HG03039 (cell line): ENCODE results near the gene ZNF536.
"Not testable (repeated sequence)": the region's sequence is repeated elsewhere in the genome, so short reads cannot be mapped to it uniquely, and the experiment has no call there.

Experiments used
- ATAC-seq: cut with Tn5 transposase; IDR thresholded peaks from one replicate; pipeline ENCODE4 v1.9.1; 2021; ENCODE audit warnings: mild to moderate bottlenecking, moderate library complexity; ENCODE audit not compliant: unreplicated experiment

The ZNF536 gene

GRCh38 chr19:30408734-30409301 is 36.6 kb downstream of the ZNF536 start:
- no peak for ATAC-seq

- no peak for ATAC-seq
These were observed 39.5 kb downstream of the ZNF536 start for GRCh38 chr19:30411714-30412113.

- ATAC-seq = no peak
These were observed 44.2 kb downstream of the ZNF536 start for GRCh38 chr19:30416375-30416774.

- not testable (repeated sequence) for ATAC-seq
These were observed 45.0 kb downstream of the ZNF536 start for GRCh38 chr19:30417166-30417565.

- ATAC-seq = no peak
These were observed 47.5 kb downstream of the ZNF536 start for GRCh38 chr19:30419568-30420180.

- no peak for ATAC-seq
These were observed 48.1 kb downstream of the ZNF536 start for GRCh38 chr19:30420316-30420715.

GRCh38 chr19:30420881-30421280 is 48.7 kb downstream of the ZNF536 start:
- no peak for ATAC-seq

- ATAC-seq = no peak
These were observed 49.4 kb downstream of the ZNF536 start for GRCh38 chr19:30421571-30421970.

- no peak for ATAC-seq
These were observed 51.3 kb downstream of the ZNF536 start for GRCh38 chr19:30423481-30423880.

GRCh38 chr19:30425885-30426838 is 54.0 kb downstream of the ZNF536 start:
- ATAC-seq = no peak

GRCh38 chr19:30426864-30427263 is 54.7 kb downstream of the ZNF536 start:
- ATAC-seq = no peak

GRCh38 chr19:30428092-30428680 is 56.0 kb downstream of the ZNF536 start:
- ATAC-seq = no peak

GRCh38 chr19:30428844-30429243 is 56.7 kb downstream of the ZNF536 start:
- no peak for ATAC-seq

- no peak for ATAC-seq
These were observed 58.1 kb downstream of the ZNF536 start for GRCh38 chr19:30430206-30430734.

- no peak for ATAC-seq
These were observed 59.4 kb downstream of the ZNF536 start for GRCh38 chr19:30431591-30431990.

- ATAC-seq = no peak
These were observed 62.8 kb downstream of the ZNF536 start for GRCh38 chr19:30434797-30435594.

- ATAC-seq = no peak
These were observed 65.7 kb downstream of the ZNF536 start for GRCh38 chr19:30437869-30438268.

GRCh38 chr19:30439310-30439709 is 67.1 kb downstream of the ZNF536 start:
- no peak for ATAC-seq

GRCh38 chr19:30441011-30441410 is 68.8 kb downstream of the ZNF536 start:
- ATAC-seq = no peak

GRCh38 chr19:30442674-30443073 is 70.5 kb downstream of the ZNF536 start:
- no peak for ATAC-seq
